ENCODE results near the gene ZSWIM1. TPM values are rescaled to one million over a fixed set of nuclear protein-coding genes. Genes with fewer than 3 reads are reported as not detected.

The ZSWIM1 gene
- total and polyA plus RNA-seq, 2 donors (not counting 3 experiments of a cell fraction or from before 2014, with no cell fraction given), result 8.5 to 10.0 TPM

DNA sequence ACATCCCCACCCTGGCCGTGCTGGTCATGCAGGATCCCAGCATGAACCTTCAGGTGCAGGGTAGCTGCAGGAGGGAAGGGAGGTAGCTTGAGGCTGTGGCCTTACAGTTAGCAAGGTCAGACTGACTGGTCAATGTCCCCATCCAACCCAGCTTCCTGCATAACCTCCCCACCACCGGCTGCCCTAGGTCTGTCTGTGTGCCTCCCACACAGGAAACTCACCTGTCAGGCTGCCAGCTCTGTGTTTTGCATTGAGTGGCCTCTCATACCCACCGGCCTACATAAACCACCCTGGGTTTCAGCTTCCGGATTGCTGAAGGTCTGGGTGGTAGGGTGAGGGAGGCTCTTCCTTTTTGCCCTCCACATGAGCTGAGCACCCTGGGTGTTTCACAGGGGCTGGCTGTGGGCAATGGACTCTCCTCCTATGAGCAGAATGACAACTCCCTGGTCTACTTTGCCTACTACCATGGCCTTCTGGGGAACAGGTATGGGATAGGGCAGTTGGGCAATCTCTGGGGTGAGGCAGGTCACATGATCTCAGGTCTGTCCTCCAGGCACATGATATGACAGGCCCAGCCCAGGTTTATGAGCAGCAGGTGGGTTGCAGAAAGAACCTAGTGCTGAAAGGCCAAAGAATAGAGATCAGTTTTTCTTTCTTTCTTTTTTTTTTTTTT is 11.9 kb downstream of the ZSWIM1 start:
- Histone ChIP-seq H3K4me2 (ENCODE audit: insufficient read depth, low read length) (no peak overlapping the region), H3K4me3 (replicated peaks in 1 of 3; ENCODE audit: insufficient read depth in 1 of 3, low read depth in 1 of 3, low read length in 3 of 3) (no peak overlapping the region), H3K4me1 (ENCODE audit: control insufficient read depth, extremely low read depth, insufficient read depth, low read length) (peaks cover 22% of the 10 kb centered on the region), H3K79me2 (ENCODE audit: control insufficient read depth, insufficient read depth, low read length) (no peaks in the 10 kb centered on the region), H4K20me1 (replicated peaks; ENCODE audit: control insufficient read depth, extremely low read depth, insufficient read depth, low read length) (no peaks in the 10 kb centered on the region), H2AFZ (ENCODE audit: low read depth, low read length) (no peak overlapping the region), H3K27me3 (ENCODE audit: control insufficient read depth in 2 of 2, insufficient read depth in 2 of 2, low read length in 2 of 2) (no peaks in the 10 kb centered on the region), H3K36me3 (ENCODE audit: control insufficient read depth in 2 of 2, extremely low read depth in 1 of 2, insufficient read depth in 2 of 2, low read length in 2 of 2) (peaks cover 4 to 22% of the 10 kb centered on the region in 2 experiments), H3K9ac (replicated peaks; ENCODE audit: extremely low read depth, insufficient read depth, low read length) (no peak overlapping the region), H3K9me3 (replicated peaks; ENCODE audit: control insufficient read depth, insufficient read depth, low read length) (no peaks in the 10 kb centered on the region), H3K9me1 (replicated peaks; ENCODE audit: control insufficient read depth, extremely low read depth, insufficient read depth, low read length) (no peaks in the 10 kb centered on the region), H3K27ac (ENCODE audit: insufficient read depth, low read depth, low read length) (no peak overlapping the region)
- no peak for TF ChIP-seq EZH2 (IDR thresholded peaks at IDR 0.05; ENCODE audit: borderline replicate concordance, low read depth, low read length, severe bottlenecking)
- TF ChIP-seq POLR2AphosphoS5 (IDR thresholded peaks at IDR 0.05; ENCODE audit: insufficient read depth, low read depth, low read length), result no peak
- no peak for TF ChIP-seq JUN (IDR thresholded peaks at IDR 0.05; ENCODE audit: borderline replicate concordance, insufficient read depth, insufficient read length, low read depth)
- no peak for TF ChIP-seq MYC (IDR thresholded peaks at IDR 0.05; ENCODE audit: low read depth, low read length)
- TF ChIP-seq, protein P1, sequence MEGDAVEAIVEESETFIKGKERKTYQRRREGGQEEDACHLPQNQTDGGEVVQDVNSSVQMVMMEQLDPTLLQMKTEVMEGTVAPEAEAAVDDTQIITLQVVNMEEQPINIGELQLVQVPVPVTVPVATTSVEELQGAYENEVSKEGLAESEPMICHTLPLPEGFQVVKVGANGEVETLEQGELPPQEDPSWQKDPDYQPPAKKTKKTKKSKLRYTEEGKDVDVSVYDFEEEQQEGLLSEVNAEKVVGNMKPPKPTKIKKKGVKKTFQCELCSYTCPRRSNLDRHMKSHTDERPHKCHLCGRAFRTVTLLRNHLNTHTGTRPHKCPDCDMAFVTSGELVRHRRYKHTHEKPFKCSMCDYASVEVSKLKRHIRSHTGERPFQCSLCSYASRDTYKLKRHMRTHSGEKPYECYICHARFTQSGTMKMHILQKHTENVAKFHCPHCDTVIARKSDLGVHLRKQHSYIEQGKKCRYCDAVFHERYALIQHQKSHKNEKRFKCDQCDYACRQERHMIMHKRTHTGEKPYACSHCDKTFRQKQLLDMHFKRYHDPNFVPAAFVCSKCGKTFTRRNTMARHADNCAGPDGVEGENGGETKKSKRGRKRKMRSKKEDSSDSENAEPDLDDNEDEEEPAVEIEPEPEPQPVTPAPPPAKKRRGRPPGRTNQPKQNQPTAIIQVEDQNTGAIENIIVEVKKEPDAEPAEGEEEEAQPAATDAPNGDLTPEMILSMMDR (IDR thresholded peaks at IDR 0.05; ENCODE audit: extremely low read depth in 1 of 2, insufficient read depth in 1 of 2, low read depth in 1 of 2, low read length in 2 of 2), result no peak
- no peak for TF ChIP-seq POLR2A (IDR thresholded peaks at IDR 0.05; ENCODE audit: low read depth, low read length)
- no peak for TF ChIP-seq GATA2 (IDR thresholded peaks at IDR 0.05; ENCODE audit: insufficient read depth, insufficient read length, low read depth, low read length)
- no peak for TF ChIP-seq FOS (IDR thresholded peaks at IDR 0.05; ENCODE audit: borderline replicate concordance, insufficient read depth, low read length)
- TF ChIP-seq, protein P2, sequence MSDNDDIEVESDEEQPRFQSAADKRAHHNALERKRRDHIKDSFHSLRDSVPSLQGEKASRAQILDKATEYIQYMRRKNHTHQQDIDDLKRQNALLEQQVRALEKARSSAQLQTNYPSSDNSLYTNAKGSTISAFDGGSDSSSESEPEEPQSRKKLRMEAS (IDR thresholded peaks at IDR 0.05; ENCODE audit: insufficient read depth, insufficient read length), result no peak
- FAIRE-seq, result no peak
- CTCF ChIA-PET, result interaction anchor here (1.9 to 4.9 kb wide), 5 partner anchors 17 to 78 kb away, joined by 5 to 50 read pairs (median 35); partner anchors contain the start of genes PCIF1, PLTP and ZNF335
- BruUV-seq (replicated peaks), result no TSS peak
- intact Hi-C loops (cut with micrococcal nuclease), result no loop called here
- dilution Hi-C loops (cut with MboI; ENCODE audit: extremely low pct_ligation_motif_present, low sequenced_read_pairs), result no loop called here
- POLR2A ChIA-PET, result no interaction called here
- no peak for DNase-seq (ENCODE audit: low read depth, low spot score)

Measured in endothelial cell of umbilical vein (primary cell).